AG04449 (cell line): ENCODE measurements around the gene JAZF1.

Source experiments
- CTCF ChIA-PET: fragments of 350-600 bp; formaldehyde crosslinking; extraction: SDS; loops from one replicate; lab custom pipeline; 2021; ENCODE audit warnings: antibody characterized with exemption; lab: Yijun Ruan, JAX
- POLR2A ChIA-PET: fragments of 400-600, 350-600 bp; formaldehyde crosslinking; extraction: SDS; loops from one replicate; lab custom pipeline; 2020; ENCODE audit warnings: antibody characterized with exemption, inconsistent platforms; lab: Yijun Ruan, JAX
- DNase-seq: peaks from one replicate; pipeline ENCODE4 v3.0.0-alpha.2; 2010; ENCODE audit warnings: low read depth, low spot score
- H3K4me3 ChIP-seq: 2 replicates; pipeline ENCODE4 v1.5.1; 2011; ENCODE audit warnings: low read depth, mild to moderate bottlenecking, control low read depth, low read length
- TF ChIP-seq, protein P1 (sequence below): IDR thresholded peaks from one replicate; pipeline ENCODE4 v1.5.1; 2011; ENCODE audit warnings: mild to moderate bottlenecking, moderate library complexity, low read length, control low read depth, inconsistent platforms; ENCODE audit not compliant: insufficient read depth; ENCODE audit errors: missing control alignments

Gene JAZF1

DNA sequence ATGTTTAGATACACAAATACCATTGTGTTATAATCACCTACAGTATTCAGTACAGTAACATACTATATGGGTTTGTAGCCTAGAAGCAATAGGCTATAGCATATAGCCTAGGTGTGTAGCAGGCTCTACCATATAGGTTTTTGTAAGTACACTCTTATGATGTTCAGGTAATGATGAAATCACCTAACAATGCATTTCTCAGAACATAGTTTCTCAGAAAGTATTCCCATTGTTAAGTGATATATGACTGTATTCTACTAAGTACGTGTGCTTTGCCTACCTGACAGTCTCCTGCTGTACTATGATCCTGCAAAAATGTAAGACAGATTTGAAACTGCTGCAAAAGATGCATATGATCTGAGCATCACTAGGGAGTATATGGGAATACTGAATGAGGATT, 137.9 kb downstream of the JAZF1 start:
- CTCF ChIA-PET, result interaction anchor here (1.5 to 2.4 kb wide), 2 partner anchors 19 to 54 kb away, joined by 3 to 7 read pairs; no protein-coding TSS in a partner anchor
- DNase-seq, result no peak
- H3K4me3 ChIP-seq, result no peak overlapping the region
- POLR2A ChIA-PET, result no interaction called here
- TF ChIP-seq, protein P1, sequence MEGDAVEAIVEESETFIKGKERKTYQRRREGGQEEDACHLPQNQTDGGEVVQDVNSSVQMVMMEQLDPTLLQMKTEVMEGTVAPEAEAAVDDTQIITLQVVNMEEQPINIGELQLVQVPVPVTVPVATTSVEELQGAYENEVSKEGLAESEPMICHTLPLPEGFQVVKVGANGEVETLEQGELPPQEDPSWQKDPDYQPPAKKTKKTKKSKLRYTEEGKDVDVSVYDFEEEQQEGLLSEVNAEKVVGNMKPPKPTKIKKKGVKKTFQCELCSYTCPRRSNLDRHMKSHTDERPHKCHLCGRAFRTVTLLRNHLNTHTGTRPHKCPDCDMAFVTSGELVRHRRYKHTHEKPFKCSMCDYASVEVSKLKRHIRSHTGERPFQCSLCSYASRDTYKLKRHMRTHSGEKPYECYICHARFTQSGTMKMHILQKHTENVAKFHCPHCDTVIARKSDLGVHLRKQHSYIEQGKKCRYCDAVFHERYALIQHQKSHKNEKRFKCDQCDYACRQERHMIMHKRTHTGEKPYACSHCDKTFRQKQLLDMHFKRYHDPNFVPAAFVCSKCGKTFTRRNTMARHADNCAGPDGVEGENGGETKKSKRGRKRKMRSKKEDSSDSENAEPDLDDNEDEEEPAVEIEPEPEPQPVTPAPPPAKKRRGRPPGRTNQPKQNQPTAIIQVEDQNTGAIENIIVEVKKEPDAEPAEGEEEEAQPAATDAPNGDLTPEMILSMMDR, result no peak

GRCh38 chr7:28041508-28042314, 138.9 kb downstream of the JAZF1 start:
- H3K4me3 ChIP-seq, result no peak overlapping the region
- POLR2A ChIA-PET, result interaction anchor here (1.6 kb wide), 1 partner anchor 13 kb away, joined by 5 read pairs; no protein-coding TSS in a partner anchor
- TF ChIP-seq, protein P1, result no peak
- DNase-seq, result peak; percentile 92
- CTCF ChIA-PET, result interaction anchor here (1.0 to 2.4 kb wide), 4 partner anchors 19 to 55 kb away, joined by 3 to 7 read pairs (median 3); no protein-coding TSS in a partner anchor

- POLR2A ChIA-PET, result no interaction called here
- CTCF ChIA-PET, result interaction anchor here (0.6 to 2.9 kb wide), 12 partner anchors 17 to 859 kb away, joined by 3 to 13 read pairs (median 3); no protein-coding TSS in a partner anchor
Observed at GRCh38 chr7:28038175-28038797, 142.3 kb downstream of the JAZF1 start.

GRCh38 chr7:28037220-28038010, 143.2 kb downstream of the JAZF1 start:
- no peak overlapping the region for H3K4me3 ChIP-seq
- peak; percentile 90 for DNase-seq
- TF ChIP-seq, protein P1, result no peak
- CTCF ChIA-PET, result interaction anchor here (0.6 to 2.9 kb wide), 6 partner anchors 18 to 858 kb away, joined by 3 to 12 read pairs (median 3); no protein-coding TSS in a partner anchor
- POLR2A ChIA-PET, result no interaction called here

More at GRCh38 chr7:28038175-28038797, 142.3 kb downstream of the JAZF1 start:
- TF ChIP-seq, protein P1, result no peak
- DNase-seq, result no peak
- no peak overlapping the region for H3K4me3 ChIP-seq

GRCh38 chr7:28036696-28037095, 143.9 kb downstream of the JAZF1 start:
- DNase-seq, result no peak
- POLR2A ChIA-PET, result no interaction called here
- CTCF ChIA-PET, result interaction anchor here (2.3 kb wide), 1 partner anchor 17 kb away, joined by 19 read pairs; no protein-coding TSS in a partner anchor
- H3K4me3 ChIP-seq, result no peak overlapping the region; the same call in 1 of the 2 replicates
- TF ChIP-seq, protein P1, result no peak
